ENCODE data around the gene PLXNA4.

Gene PLXNA4

DNA sequence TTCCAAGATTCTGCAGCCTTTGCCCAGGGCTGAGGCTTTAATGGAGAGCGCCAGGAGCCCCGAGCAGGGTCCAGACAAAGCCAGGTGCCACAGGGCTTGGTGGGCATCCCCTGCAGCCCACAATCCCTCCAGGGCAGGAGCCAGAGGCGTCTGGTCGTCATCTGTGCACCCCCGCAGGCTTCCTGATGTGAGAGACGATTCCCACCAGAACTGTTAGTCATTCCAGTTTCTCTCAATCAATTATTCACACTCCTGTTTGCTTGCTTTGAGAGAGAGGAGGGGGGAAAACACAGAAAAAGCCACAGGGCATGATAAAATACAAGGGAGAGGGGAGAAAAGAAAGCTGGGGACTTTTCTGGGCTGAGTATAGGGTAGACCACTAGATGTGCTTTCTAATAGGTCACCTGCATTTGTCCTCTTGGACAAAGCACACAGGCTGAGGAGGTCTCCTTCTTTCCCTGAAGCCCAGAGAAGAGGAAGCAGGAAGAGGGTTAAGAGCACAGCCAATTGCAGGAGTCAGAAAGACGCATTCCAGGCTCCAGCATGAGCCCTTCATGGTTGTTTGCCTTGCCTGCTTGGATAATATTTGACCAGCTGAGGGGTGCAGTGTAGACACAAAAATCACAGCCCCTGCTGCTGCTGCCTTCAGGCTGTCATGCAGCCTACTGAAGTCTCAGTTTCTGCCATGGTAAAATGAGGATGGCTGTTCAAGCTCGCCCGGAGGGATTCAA, 194.4 kb downstream of the PLXNA4 start:
- Histone ChIP-seq H3K4me2 (ENCODE audit: low read length) (no peak overlapping the region), H2AFZ (ENCODE audit: low read depth, low read length) (no peak overlapping the region), H3K79me2 (ENCODE audit: low read length) (no peaks in the 10 kb centered on the region), H3K9ac (ENCODE audit: low read length) (no peak overlapping the region), H3K36me3 (replicated peaks; ENCODE audit: low read depth, low read length) (no peaks in the 10 kb centered on the region), H4K20me1 (ENCODE audit: insufficient read depth, low read length) (no peaks in the 10 kb centered on the region), H3K27me3 (ENCODE audit: low read depth, low read length) (peaks cover 52% of the 10 kb centered on the region), H3K9me3 (ENCODE audit: insufficient read depth, low read length) (no peaks in the 10 kb centered on the region), H3K4me1 (ENCODE audit: low read length) (no peaks in the 10 kb centered on the region), H3K4me3 (ENCODE audit: low read length) (no peak overlapping the region), H3K27ac (ENCODE audit: low read length) (no peak overlapping the region)
- TF ChIP-seq EZH2phosphoT487 (IDR thresholded peaks at IDR 0.05; ENCODE audit: low read depth) = no peak
- TF ChIP-seq, protein P1, sequence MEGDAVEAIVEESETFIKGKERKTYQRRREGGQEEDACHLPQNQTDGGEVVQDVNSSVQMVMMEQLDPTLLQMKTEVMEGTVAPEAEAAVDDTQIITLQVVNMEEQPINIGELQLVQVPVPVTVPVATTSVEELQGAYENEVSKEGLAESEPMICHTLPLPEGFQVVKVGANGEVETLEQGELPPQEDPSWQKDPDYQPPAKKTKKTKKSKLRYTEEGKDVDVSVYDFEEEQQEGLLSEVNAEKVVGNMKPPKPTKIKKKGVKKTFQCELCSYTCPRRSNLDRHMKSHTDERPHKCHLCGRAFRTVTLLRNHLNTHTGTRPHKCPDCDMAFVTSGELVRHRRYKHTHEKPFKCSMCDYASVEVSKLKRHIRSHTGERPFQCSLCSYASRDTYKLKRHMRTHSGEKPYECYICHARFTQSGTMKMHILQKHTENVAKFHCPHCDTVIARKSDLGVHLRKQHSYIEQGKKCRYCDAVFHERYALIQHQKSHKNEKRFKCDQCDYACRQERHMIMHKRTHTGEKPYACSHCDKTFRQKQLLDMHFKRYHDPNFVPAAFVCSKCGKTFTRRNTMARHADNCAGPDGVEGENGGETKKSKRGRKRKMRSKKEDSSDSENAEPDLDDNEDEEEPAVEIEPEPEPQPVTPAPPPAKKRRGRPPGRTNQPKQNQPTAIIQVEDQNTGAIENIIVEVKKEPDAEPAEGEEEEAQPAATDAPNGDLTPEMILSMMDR (IDR thresholded peaks at IDR 0.05; ENCODE audit: low read depth, low read length) = no peak

DNA sequence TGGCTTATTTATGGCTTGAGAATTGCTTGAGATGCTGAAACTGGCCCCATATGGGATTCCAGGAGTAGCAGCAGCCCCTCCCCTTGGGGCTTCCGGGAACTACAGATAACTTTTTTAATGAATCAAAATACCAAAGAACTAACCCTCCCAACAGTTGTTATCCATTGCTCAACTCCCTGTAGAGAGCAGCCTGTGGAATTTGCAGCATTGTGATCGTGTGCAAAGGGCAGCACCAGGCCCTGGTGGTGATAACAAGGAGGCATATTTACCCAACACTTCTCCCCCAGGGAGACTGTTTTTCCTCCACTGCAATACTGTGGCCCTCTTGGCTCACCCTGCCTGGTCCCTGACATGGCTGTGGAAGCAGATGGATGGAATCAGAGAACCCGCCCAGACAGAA, 196.2 kb downstream of the PLXNA4 start:
- Histone ChIP-seq H3K36me3 (replicated peaks; ENCODE audit: low read depth, low read length) (no peaks in the 10 kb centered on the region), H3K4me2 (ENCODE audit: low read length) (no peak overlapping the region), H3K9ac (ENCODE audit: low read length) (no peak overlapping the region), H3K27me3 (ENCODE audit: low read depth, low read length) (peaks cover 34% of the 10 kb centered on the region), H4K20me1 (ENCODE audit: insufficient read depth, low read length) (no peaks in the 10 kb centered on the region), H2AFZ (ENCODE audit: low read depth, low read length) (no peak overlapping the region), H3K27ac (ENCODE audit: low read length) (no peak overlapping the region), H3K9me3 (ENCODE audit: insufficient read depth, low read length) (no peaks in the 10 kb centered on the region), H3K79me2 (ENCODE audit: low read length) (no peaks in the 10 kb centered on the region), H3K4me1 (ENCODE audit: low read length) (no peaks in the 10 kb centered on the region), H3K4me3 (ENCODE audit: low read length) (no peak overlapping the region)
- TF ChIP-seq, protein P1 (IDR thresholded peaks at IDR 0.05; ENCODE audit: low read depth, low read length) = no peak
- TF ChIP-seq EZH2phosphoT487 (IDR thresholded peaks at IDR 0.05; ENCODE audit: low read depth) = no peak

DNA sequence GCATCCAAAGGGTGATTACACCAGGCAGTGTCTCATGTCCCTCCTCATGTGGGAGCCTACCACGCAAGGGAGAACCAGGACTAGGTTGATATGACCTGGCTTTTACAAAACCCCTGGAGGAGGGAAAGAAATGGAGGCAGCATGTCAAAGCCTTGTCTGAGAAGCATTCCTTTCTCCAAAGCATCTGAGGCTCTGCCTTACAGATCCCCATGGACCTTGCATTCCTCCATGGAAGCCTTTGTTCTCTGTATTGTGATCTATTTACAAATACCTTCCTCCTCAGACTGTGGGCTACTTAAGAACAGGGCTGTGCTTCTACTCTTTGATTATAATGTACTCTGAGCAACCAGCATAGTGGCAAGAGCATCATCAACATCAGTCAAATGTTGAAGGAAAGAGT, 197.0 kb downstream of the PLXNA4 start:
- no peak overlapping the region for H3K4me2 ChIP-seq (ENCODE audit: low read length)
- no peaks in the 10 kb centered on the region for H4K20me1 ChIP-seq (ENCODE audit: insufficient read depth, low read length)
- TF ChIP-seq, protein P1 (IDR thresholded peaks at IDR 0.05; ENCODE audit: low read depth, low read length) = no peak
- TF ChIP-seq EZH2phosphoT487 (IDR thresholded peaks at IDR 0.05; ENCODE audit: low read depth) = no peak
- no peaks in the 10 kb centered on the region for H3K36me3 ChIP-seq (replicated peaks; ENCODE audit: low read depth, low read length)
- H3K4me1 ChIP-seq (ENCODE audit: low read length) = no peaks in the 10 kb centered on the region
- no peaks in the 10 kb centered on the region for H3K79me2 ChIP-seq (ENCODE audit: low read length)
- H3K27me3 ChIP-seq (ENCODE audit: low read depth, low read length) = peaks cover 37% of the 10 kb centered on the region
- no peak overlapping the region for H3K4me3 ChIP-seq (ENCODE audit: low read length)
- H3K27ac ChIP-seq (ENCODE audit: low read length) = no peak overlapping the region
- no peaks in the 10 kb centered on the region for H3K9me3 ChIP-seq (ENCODE audit: insufficient read depth, low read length)
- H2AFZ ChIP-seq (ENCODE audit: low read depth, low read length) = no peak overlapping the region
- no peak overlapping the region for H3K9ac ChIP-seq (ENCODE audit: low read length)

DNA sequence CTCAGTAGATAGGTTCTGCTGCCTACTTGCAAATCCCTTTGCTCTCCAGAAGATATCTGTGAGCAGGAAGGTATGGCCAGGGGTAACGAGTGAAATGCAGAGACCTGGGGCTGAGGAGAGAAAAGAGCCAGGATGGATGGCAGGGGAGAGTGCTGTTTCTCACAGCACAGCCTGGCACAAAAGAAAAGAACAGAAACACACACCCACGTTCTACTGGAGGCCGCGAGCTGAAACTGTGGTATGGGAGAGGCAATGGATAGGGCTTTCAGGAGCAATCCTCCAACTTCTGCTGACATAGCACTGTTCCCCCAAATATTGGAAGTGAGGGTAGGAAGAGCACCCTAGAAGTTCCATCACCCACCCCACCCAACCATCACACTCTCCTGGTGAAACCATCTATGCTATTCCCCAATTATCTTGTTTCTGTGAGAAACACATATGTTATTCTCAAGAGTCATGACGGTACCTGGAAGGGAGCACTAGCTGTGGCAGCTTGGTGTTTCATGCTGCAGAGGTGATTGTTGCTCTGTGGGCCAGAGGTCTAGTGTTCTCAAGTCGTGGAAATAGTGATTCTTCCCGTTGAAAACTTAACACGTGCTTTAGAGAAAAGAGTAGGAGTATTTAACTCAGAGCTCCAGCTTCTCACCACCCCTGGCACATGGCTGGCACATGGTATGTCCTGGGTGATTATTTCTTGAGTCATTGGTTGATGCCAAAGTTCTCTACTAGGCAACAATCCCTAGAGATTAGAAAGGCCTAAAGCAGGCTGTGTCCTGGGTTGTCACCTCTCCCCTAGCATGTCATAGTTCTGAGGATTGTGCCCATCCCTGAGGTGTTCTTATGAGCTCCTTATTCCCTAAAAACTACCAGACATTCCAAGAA, 198.3 kb downstream of the PLXNA4 start:
- no peak overlapping the region for H3K9ac ChIP-seq (ENCODE audit: low read length)
- no peaks in the 10 kb centered on the region for H3K79me2 ChIP-seq (ENCODE audit: low read length)
- H3K9me3 ChIP-seq (ENCODE audit: insufficient read depth, low read length) = no peaks in the 10 kb centered on the region
- H3K27me3 ChIP-seq (ENCODE audit: low read depth, low read length) = peaks cover 41% of the 10 kb centered on the region
- H3K4me3 ChIP-seq (ENCODE audit: low read length) = no peak overlapping the region
- no peak overlapping the region for H2AFZ ChIP-seq (ENCODE audit: low read depth, low read length)
- H3K27ac ChIP-seq (ENCODE audit: low read length) = no peak overlapping the region
- TF ChIP-seq, protein P1 (IDR thresholded peaks at IDR 0.05; ENCODE audit: low read depth, low read length) = no peak
- TF ChIP-seq EZH2phosphoT487 (IDR thresholded peaks at IDR 0.05; ENCODE audit: low read depth) = no peak
- H3K36me3 ChIP-seq (replicated peaks; ENCODE audit: low read depth, low read length) = no peaks in the 10 kb centered on the region
- H3K4me2 ChIP-seq (ENCODE audit: low read length) = no peak overlapping the region
- H4K20me1 ChIP-seq (ENCODE audit: insufficient read depth, low read length) = no peaks in the 10 kb centered on the region
- no peaks in the 10 kb centered on the region for H3K4me1 ChIP-seq (ENCODE audit: low read length)
